Sigmoid colon (tissue), 4 donors: ENCODE results near the gene OSBP.

Experiments
- EP300 ChIP-seq, 4 donors: sonication (generic); formaldehyde crosslinking; IDR thresholded peaks; one replicate each; pipeline ENCODE4 v1.6.1; 2017; ENCODE audit warnings: antibody characterized with exemption in 4 of 4
- TF ChIP-seq, protein P1 (sequence below), 4 experiments: fragments of 450-650 bp in 3 of 4; fragments of 200-600 bp in 1 of 4; IDR thresholded peaks; one replicate each; pipeline ENCODE4 v1.5.1; 2016 to 2019; ENCODE audit warnings: antibody characterized with exemption in 4 of 4, mild to moderate bottlenecking in 3 of 4, moderate library complexity in 2 of 4

DNA sequence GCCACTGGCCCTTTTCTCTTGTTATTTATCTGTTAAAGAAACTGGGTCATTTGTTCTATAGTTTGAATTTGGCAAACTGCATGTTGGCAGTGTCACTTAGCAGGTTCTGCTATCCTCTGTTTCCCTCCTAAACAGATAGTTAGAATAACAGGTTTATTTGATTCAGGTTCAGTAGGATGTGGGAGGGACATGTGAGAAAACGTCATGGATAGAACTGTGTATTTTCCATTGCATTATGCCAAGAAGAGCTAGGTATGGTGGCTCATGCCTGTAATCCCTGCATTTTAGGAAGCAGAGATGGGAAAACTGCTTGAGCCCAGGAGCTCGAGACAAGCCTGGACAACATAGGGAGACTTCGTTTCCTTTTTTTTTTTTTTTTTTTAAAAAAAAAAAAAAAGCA is 29.0 kb upstream of the OSBP start:
- TF ChIP-seq, protein P1, sequence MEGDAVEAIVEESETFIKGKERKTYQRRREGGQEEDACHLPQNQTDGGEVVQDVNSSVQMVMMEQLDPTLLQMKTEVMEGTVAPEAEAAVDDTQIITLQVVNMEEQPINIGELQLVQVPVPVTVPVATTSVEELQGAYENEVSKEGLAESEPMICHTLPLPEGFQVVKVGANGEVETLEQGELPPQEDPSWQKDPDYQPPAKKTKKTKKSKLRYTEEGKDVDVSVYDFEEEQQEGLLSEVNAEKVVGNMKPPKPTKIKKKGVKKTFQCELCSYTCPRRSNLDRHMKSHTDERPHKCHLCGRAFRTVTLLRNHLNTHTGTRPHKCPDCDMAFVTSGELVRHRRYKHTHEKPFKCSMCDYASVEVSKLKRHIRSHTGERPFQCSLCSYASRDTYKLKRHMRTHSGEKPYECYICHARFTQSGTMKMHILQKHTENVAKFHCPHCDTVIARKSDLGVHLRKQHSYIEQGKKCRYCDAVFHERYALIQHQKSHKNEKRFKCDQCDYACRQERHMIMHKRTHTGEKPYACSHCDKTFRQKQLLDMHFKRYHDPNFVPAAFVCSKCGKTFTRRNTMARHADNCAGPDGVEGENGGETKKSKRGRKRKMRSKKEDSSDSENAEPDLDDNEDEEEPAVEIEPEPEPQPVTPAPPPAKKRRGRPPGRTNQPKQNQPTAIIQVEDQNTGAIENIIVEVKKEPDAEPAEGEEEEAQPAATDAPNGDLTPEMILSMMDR (IDR thresholded peaks at IDR 0.05) = no peak
- TF ChIP-seq EP300 (IDR thresholded peaks at IDR 0.05) = no peak
